Bronchial epithelial cell (primary cell): ENCODE measurements around the gene ZSWIM8. TPM values are rescaled to one million over a fixed set of nuclear protein-coding genes. Genes with fewer than 3 reads are reported as not detected.
"Not testable (repeated sequence)": the region's sequence is repeated elsewhere in the genome, so short reads cannot be mapped to it uniquely, and the experiment has no call there.

Experiments
- DNase-seq: peaks from one replicate; pipeline ENCODE4 v3.0.0-alpha.2; 2010; ENCODE audit warnings: low read depth
- FAIRE-seq: peaks from 2 replicates; lab custom pipeline; 2011; peaks lifted over from hg19 to GRCh38; lab: Jason Lieb, UNC
- H3K27me3 ChIP-seq: 2 replicates; pipeline ENCODE4 v1.5.1; 2011; ENCODE audit warnings: low read length; ENCODE audit not compliant: control insufficient read depth, insufficient read depth
- H3K36me3 ChIP-seq: 2 replicates; pipeline ENCODE4 v1.5.1; 2011; ENCODE audit warnings: low read length; ENCODE audit not compliant: control insufficient read depth, insufficient read depth
- H3K4me3 ChIP-seq: 2 replicates; pipeline ENCODE4 v1.5.1; 2011; ENCODE audit warnings: mild to moderate bottlenecking, low read depth, low read length, control low read depth
- total RNA-seq: library from RNA; depleted of rRNA; stranded (reverse); fragments of >200 nt; gene quantifications from 2 replicates; pipeline ENCODE4 v1.2.1, GENCODE V29; 2014
- TF ChIP-seq, protein P1 (sequence below): IDR thresholded peaks from 2 replicates; pipeline ENCODE4 v1.5.1; 2011; ENCODE audit warnings: mild to moderate bottlenecking, moderate library complexity, low read length, control low read depth, inconsistent platforms; ENCODE audit not compliant: insufficient read depth, severe bottlenecking

Gene ZSWIM8
- total RNA-seq, 1 donor from 2014 or later = 27.1 TPM

- H3K4me3 ChIP-seq = no peak overlapping the region
- H3K27me3 ChIP-seq = no peaks in the 10 kb centered on the region
- FAIRE-seq (no peak), DNase-seq (no peak)
- peaks cover 44% of the 10 kb centered on the region for H3K36me3 ChIP-seq
- TF ChIP-seq, protein P1, sequence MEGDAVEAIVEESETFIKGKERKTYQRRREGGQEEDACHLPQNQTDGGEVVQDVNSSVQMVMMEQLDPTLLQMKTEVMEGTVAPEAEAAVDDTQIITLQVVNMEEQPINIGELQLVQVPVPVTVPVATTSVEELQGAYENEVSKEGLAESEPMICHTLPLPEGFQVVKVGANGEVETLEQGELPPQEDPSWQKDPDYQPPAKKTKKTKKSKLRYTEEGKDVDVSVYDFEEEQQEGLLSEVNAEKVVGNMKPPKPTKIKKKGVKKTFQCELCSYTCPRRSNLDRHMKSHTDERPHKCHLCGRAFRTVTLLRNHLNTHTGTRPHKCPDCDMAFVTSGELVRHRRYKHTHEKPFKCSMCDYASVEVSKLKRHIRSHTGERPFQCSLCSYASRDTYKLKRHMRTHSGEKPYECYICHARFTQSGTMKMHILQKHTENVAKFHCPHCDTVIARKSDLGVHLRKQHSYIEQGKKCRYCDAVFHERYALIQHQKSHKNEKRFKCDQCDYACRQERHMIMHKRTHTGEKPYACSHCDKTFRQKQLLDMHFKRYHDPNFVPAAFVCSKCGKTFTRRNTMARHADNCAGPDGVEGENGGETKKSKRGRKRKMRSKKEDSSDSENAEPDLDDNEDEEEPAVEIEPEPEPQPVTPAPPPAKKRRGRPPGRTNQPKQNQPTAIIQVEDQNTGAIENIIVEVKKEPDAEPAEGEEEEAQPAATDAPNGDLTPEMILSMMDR = no peak
These were observed 5.7 kb downstream of the ZSWIM8 start for GRCh38 chr10:73790886-73791625.

DNA sequence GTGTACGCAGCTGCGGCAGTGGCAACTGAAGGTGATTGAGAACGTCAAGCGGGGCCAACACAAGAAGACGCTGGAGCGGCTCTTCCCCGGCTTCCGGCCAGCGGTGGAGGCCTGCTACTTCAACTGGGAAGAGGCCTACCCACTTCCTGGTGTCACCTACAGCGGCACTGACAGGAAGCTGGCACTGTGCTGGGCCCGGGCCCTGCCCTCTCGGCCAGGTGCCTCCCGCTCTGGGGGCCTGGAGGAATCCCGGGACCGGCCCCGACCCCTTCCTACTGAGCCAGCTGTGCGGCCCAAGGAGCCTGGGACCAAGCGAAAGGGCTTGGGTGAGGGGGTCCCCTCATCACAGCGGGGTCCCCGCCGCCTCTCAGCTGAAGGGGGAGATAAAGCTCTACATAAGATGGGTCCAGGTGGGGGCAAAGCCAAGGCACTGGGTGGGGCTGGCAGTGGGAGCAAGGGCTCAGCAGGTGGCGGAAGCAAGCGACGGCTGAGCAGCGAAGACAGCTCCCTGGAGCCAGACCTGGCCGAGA is 6.5 kb downstream of the ZSWIM8 start:
- H3K4me3 ChIP-seq = no peak overlapping the region
- H3K36me3 ChIP-seq = peaks cover 48% of the 10 kb centered on the region
- no peaks in the 10 kb centered on the region for H3K27me3 ChIP-seq
- TF ChIP-seq, protein P1 = no peak
- FAIRE-seq (no peak), DNase-seq (no peak)

GRCh38 chr10:73793456-73793855 is 8.1 kb downstream of the ZSWIM8 start:
- Histone ChIP-seq H3K36me3 (peaks cover 52% of the 10 kb centered on the region), H3K4me3 (no peak overlapping the region), H3K27me3 (no peaks in the 10 kb centered on the region)
- TF ChIP-seq, protein P1 = no peak
- DNase-seq = no peak
- no peak for FAIRE-seq

- not testable (repeated sequence) for H3K27me3 ChIP-seq, FAIRE-seq, H3K4me3 ChIP-seq, DNase-seq
- H3K36me3 ChIP-seq = peaks cover 47% of the 10 kb centered on the region
These were observed 10.1 kb downstream of the ZSWIM8 start for GRCh38 chr10:73795491-73795890.

DNA sequence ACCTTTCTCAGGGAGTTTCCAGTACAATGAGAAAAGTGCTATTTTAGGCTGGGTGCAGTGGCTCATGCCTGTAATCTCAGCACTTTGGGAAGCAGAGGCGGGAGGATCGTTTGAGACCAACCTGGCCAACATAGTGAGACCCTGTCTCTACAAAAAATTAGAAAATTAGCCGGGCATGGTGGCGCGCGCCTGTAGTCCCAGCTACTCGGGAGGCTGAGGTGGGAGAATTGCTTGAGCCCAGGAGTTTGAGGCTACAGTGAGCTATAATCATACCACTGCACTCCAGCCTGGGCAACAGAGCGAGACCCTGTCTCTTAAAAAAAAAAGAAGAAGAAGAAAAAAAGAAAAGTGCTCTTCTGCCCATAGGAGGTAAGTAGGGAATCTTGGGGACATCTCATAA is 10.6 kb downstream of the ZSWIM8 start:
- H3K4me3 ChIP-seq, DNase-seq, FAIRE-seq, H3K27me3 ChIP-seq: not testable (repeated sequence)
- H3K36me3 ChIP-seq = peaks cover 48% of the 10 kb centered on the region

DNA sequence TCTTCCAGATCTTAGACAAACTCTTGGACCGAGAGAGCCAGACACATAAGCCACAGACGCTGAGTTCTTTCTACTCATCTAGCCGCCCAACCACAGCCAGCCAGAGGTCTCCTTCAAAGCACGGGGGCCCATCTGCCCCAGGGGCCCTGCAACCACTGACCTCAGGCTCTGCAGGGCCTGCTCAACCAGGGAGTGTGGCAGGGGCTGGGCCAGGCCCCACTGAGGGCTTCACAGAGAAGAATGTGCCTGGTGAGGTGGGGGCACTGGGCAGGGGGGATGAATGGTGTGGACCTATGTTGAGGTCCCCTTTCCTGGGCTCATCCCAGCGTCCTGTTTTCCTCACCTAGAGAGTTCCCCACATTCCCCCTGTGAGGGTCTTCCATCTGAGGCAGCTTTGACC is 11.4 kb downstream of the ZSWIM8 start:
- FAIRE-seq = no peak

More for the DNA sequence above, 11.4 kb downstream of the ZSWIM8 start:
- TF ChIP-seq, protein P1 = no peak
- H3K4me3 ChIP-seq = no peak overlapping the region
- no peaks in the 10 kb centered on the region for H3K27me3 ChIP-seq
- peaks cover 46% of the 10 kb centered on the region for H3K36me3 ChIP-seq
- DNase-seq = no peak
